HPDE6-E6E7 (cell line): Measurements from ENCODE around the gene PLCD3.
"Not testable (repeated sequence)": the region's sequence is repeated elsewhere in the genome, so short reads cannot be mapped to it uniquely, and the experiment has no call there.

ENCODE experiments used
- DNase-seq: peaks from one replicate; pipeline ENCODE4 v3.0.0; 2011; ENCODE audit warnings: missing footprints; ENCODE audit errors: extremely low spot score

Gene PLCD3

GRCh38 chr17:45135192-45135977 lies 3.1 kb upstream of the PLCD3 start, which contains the start of gene ACBD4:
ACBD4 (plus strand) TSS chr17:45135687; CDS start chr17:45136145, 458 bp downstream.
- peak; percentile 97 for DNase-seq

- peak; percentile 74 for DNase-seq
Observed at GRCh38 chr17:45132572-45133463, 503 bp upstream of the PLCD3 start.

- DNase-seq: no peak
Observed at GRCh38 chr17:45131616-45132319, 547 bp downstream of the PLCD3 start.

- no peak for DNase-seq
Observed at GRCh38 chr17:45130681-45131615, 1.4 kb downstream of the PLCD3 start.

GRCh38 chr17:45129940-45130680 lies 2.2 kb downstream of the PLCD3 start:
- no peak for DNase-seq

GRCh38 chr17:45129426-45129939 lies 2.8 kb downstream of the PLCD3 start:
- no peak for DNase-seq

- DNase-seq: no peak
Observed at GRCh38 chr17:45128989-45129388, 3.3 kb downstream of the PLCD3 start.

GRCh38 chr17:45128331-45128730 lies 4.0 kb downstream of the PLCD3 start:
- no peak for DNase-seq

GRCh38 chr17:45127548-45128300 lies 4.6 kb downstream of the PLCD3 start:
- DNase-seq: no peak

- no peak for DNase-seq
Observed at GRCh38 chr17:45127207-45127547, 5.1 kb downstream of the PLCD3 start.

GRCh38 chr17:45125509-45125908 lies 6.8 kb downstream of the PLCD3 start:
- DNase-seq: no peak

- DNase-seq: not testable (repeated sequence)
Observed at GRCh38 chr17:45124797-45125122, 7.6 kb downstream of the PLCD3 start.

GRCh38 chr17:45123930-45124796 lies 8.2 kb downstream of the PLCD3 start:
- DNase-seq: peak; percentile 95

- DNase-seq: no peak
Observed at GRCh38 chr17:45123076-45123770, 9.1 kb downstream of the PLCD3 start.

GRCh38 chr17:45121055-45121454 lies 11.3 kb downstream of the PLCD3 start:
- DNase-seq: no peak

GRCh38 chr17:45120558-45120957 lies 11.8 kb downstream of the PLCD3 start:
- DNase-seq: no peak

- no peak for DNase-seq
Observed at GRCh38 chr17:45119964-45120363, 12.4 kb downstream of the PLCD3 start.

- no peak for DNase-seq
Observed at GRCh38 chr17:45118691-45119090, 13.6 kb downstream of the PLCD3 start.
